ENCODE data around the gene SLC7A5. TPM values are rescaled to one million over a fixed set of nuclear protein-coding genes. Genes with fewer than 3 reads are reported as not detected.
A peak's percentile ranks its signal among the peaks of the same experiment; 100 is the strongest.

SLC7A5 gene
- total and polyA plus RNA-seq, 2 of the 13 experiments (the other 11 are each of a cell fraction or from before 2014, with no cell fraction given) = 79.6 to 155 TPM

DNA sequence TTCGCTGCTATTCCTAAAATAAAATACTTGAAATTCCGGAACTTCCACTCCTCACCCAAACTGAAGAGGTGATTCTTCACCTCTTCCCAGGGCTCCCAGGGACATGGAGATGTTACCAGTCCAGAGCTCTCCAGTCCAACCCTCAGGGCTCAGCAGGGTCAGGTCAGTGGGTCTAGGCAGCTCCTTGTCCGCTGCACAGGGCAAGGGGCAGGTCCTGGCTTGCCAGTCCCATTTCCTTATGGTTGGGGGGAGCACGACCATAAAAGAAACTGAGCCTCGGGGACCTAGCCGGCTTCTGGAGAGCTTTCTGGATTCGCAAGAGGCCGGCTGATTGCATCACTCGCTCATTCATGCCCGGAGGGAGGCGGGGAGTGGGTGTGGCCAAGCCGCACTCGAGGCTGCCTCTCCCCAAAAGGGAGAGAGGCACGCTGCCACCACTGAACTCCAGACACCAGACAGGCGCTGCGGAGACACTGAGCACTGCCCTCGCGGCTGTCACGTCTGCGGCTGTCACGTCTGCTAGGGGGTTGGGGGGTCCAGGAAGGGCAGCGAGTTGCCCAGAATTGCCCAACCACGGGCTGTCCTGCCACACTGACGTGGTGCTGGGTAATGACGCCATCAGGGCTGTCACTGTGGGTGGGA is 15.8 kb downstream of the SLC7A5 start (continued):
- no peak for TF ChIP-seq NR1H2 (CRISPR knock-in tag; IDR thresholded peaks at IDR 0.05; ENCODE audit: borderline replicate concordance, low read depth)
- TF ChIP-seq ZMYM2 (CRISPR knock-in tag; IDR thresholded peaks at IDR 0.05) = peak; percentile 11; the same call in 1 of the 2 replicates
- TF ChIP-seq ZNF230 (CRISPR knock-in tag; IDR thresholded peaks at IDR 0.05) = no peak
- peak; percentile 79; the same call in 1 of the 2 replicates for TF ChIP-seq MAZ (IDR thresholded peaks at IDR 0.05; ENCODE audit: borderline replicate concordance, low read depth, low read length)
- TF ChIP-seq MAZ (CRISPR knock-in tag; IDR thresholded peaks at IDR 0.05; ENCODE audit: low read depth) = peak; percentile 76
- TF ChIP-seq ZNF550 (CRISPR knock-in tag; IDR thresholded peaks at IDR 0.05; ENCODE audit: borderline replicate concordance) = 0 out of 2 replicates have a peak, but pooled peaks have one; percentile 38
- TF ChIP-seq ZNF460 (CRISPR knock-in tag; IDR thresholded peaks at IDR 0.05; ENCODE audit: borderline replicate concordance) = no peak; the same call in 1 of the 2 replicates
- no peak for TF ChIP-seq ATF6 (CRISPR knock-in tag; conservative IDR thresholded peaks at IDR 0.05)
- peak; percentile 87 for TF ChIP-seq XRCC5 (optimal IDR thresholded peaks at IDR 0.05; ENCODE audit: low read length)
- TF ChIP-seq FOXP4 (CRISPR knock-in tag; IDR thresholded peaks at IDR 0.05) = peak; percentile 74
- no peak for TF ChIP-seq ZNF282 (IDR thresholded peaks at IDR 0.05; ENCODE audit: partially characterized antibody)
- TF ChIP-seq NFKB2 (CRISPR knock-in tag; IDR thresholded peaks at IDR 0.05; ENCODE audit: borderline replicate concordance) = peak; percentile 76; the same call in 1 of the 2 replicates
- TF ChIP-seq ZNF329 (CRISPR knock-in tag; IDR thresholded peaks at IDR 0.05; ENCODE audit: low read depth) = peak; percentile 45; the same call in 1 of the 2 replicates
- no peak for TF ChIP-seq NR2F6 (IDR thresholded peaks at IDR 0.05)
- peak; percentile 81; the same call in 1 of the 2 replicates for TF ChIP-seq NR2F6 (CRISPR knock-in tag; IDR thresholded peaks at IDR 0.05)
- TF ChIP-seq STAG1 (CRISPR knock-in tag; IDR thresholded peaks at IDR 0.05) = 0 out of 2 replicates have a peak, but pooled peaks have one; percentile 10
- TF ChIP-seq FOXK2 (IDR thresholded peaks at IDR 0.05) = no peak
- TF ChIP-seq DZIP1 (CRISPR knock-in tag; IDR thresholded peaks at IDR 0.05) = no peak
- TF ChIP-seq TCF7 (IDR thresholded peaks at IDR 0.05; ENCODE audit: low read depth) = no peak; the same call in none of the 2 replicates
- TF ChIP-seq MED13 (CRISPR knock-in tag; IDR thresholded peaks at IDR 0.05) = peak; percentile 75; the same call in 1 of the 2 replicates
- no peak for TF ChIP-seq MAFG (CRISPR knock-in tag; IDR thresholded peaks at IDR 0.05)
- TF ChIP-seq ZNF615 (CRISPR knock-in tag; IDR thresholded peaks at IDR 0.05; ENCODE audit: borderline replicate concordance) = 0 out of 2 replicates have a peak, but pooled peaks have one; percentile 61
- peak; percentile 49; the same call in 1 of the 2 replicates for TF ChIP-seq ZNF503 (CRISPR knock-in tag; IDR thresholded peaks at IDR 0.05)
